Hippocampal formation (tissue), 2 donors: Measurements from ENCODE around the gene TLE3.

Experiments
- DNase-seq, 2 donors: peaks; one replicate each; lab custom pipeline; 2025; lab: John Stamatoyannopoulos, UW

TLE3 gene

GRCh38 chr15:70083946-70084345 lies 13.8 kb downstream of the TLE3 start:
- DNase-seq, result no peak

- DNase-seq, result no peak
These were observed 14.3 kb downstream of the TLE3 start for GRCh38 chr15:70083418-70083817.

DNA sequence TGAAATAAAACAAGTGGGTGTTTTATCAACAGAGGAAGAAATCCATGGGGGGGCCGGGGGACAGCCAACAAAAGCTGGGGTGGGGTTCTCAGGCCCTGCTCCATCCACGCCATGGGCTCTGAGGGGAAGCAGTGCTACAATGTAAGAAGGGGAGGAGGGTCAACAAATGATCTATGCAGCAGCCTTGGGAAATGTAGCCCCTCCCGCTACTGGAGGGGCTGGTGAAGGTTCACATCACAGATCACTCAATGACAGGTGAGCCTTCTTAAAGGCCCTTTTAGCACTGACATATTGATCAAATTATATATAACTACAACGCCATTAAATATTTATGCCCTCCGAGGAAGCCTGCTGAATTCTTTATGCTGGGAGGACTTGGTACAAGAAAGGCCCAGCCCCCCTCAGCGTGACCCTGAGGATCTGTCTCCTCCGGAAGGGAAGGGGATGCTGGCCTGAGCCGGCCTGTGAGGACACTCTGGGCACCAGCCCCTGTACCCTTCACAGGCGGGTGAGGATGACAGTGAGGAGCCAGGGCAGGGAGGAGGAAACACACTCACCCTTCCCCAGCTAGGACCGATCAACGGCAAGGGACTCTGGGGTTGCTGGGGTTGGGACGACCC lies 15.3 kb downstream of the TLE3 start:
- no peak for DNase-seq

DNA sequence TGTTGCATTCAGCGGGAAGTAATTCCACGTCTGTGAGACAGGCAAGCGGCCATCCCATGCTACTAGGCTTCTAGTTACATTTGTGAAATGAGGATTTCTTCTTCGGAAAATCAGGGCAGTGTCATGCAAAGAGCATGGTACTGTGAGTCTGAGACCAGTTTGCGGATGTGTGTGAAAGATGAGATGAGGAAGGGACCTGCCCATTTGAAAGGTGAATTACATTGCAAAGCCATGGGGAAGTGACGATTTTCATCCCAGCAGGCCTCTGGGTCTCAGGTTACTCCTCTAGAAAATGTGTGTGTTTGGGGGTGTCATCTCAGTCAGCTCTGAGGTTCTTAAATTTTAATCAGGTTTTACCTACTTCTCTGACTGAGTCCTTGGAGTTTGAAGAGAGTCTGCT lies 16.1 kb downstream of the TLE3 start:
- DNase-seq, result no peak

- no peak for DNase-seq
These were observed 17.4 kb downstream of the TLE3 start for GRCh38 chr15:70080347-70080746.

DNA sequence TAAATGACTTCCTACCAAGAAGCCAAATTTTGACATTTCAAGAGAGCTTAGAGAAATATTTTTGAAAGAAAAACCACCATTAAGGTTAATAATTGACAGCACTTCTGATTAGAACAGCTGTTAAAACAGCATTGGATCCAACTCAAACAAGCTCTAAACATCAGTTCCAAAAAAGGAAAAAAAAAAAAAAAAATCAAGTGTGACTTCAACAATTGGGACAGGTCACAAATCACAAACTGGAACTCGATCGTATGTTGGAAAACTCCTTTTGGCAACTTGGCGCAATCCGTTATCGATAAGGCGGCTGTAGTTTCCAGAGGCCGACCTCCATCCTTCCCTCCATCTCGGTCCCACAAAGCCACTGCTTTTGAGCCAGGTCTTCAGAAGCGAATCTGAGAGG lies 17.8 kb downstream of the TLE3 start:
- no peak for DNase-seq

DNA sequence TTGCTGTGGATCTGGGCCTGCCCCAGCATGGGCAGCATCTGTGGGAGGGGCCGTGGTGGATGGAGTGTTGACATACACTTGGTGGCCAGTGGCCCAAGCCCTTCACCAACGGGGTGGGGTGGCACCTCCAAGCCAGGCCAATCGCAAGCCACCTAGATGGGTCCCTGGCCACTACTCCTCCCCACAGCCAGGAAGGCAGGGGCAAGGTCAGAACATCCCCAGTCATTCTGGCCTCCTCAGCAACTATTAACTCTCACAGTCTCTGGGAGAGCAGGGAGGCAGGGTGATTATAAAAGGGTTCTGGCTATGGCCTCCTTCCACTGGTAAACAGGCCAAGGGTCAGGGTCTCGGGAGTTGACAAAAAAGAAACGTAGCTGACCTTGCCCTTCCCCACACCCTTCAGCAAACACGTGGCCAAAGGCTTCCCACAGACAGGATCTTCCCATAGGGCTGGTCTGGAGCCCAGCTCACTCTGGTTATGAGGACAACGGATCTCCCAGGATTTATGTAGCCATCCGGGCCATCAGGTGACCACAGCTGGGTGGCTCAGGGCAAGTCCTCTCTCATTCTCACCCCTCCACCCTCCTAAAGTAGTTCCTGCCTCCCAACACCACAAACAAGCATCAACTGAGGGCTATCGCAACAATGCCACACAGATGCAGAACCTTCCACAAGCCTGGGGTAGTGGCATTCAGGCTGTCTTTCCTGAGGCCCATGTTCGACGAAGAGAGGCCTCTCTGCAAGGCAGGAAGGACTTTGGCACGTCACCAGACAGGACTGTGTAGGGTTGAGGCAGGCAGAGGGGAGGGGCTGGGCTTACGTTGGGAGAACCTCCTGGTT lies 18.9 kb downstream of the TLE3 start:
- DNase-seq, result no peak

GRCh38 chr15:70077188-70078147 lies 20.2 kb downstream of the TLE3 start:
- peak in 1 of 2 donors; percentile 14 for DNase-seq

- DNase-seq, result no peak
These were observed 23.3 kb downstream of the TLE3 start for GRCh38 chr15:70074380-70074779.

DNA sequence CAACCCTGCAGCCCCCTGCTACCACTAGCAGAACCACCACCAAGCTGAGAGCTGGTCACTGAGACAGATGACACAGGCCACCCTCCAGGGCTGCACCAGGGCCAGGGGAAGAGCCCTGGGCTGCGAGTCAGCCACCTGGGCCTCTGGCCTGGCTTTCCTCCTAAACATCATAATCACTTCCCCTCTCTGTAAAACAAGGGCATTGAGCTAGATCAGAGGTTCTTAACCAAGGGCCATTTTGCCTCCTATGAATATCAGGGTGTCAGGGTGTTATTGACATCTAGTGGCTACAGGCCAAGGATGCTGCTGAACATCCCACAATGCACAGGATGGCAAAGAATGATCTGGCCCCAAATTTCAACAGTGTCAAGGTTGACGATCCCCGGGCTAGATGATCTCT lies 25.2 kb downstream of the TLE3 start:
- DNase-seq, result no peak

DNA sequence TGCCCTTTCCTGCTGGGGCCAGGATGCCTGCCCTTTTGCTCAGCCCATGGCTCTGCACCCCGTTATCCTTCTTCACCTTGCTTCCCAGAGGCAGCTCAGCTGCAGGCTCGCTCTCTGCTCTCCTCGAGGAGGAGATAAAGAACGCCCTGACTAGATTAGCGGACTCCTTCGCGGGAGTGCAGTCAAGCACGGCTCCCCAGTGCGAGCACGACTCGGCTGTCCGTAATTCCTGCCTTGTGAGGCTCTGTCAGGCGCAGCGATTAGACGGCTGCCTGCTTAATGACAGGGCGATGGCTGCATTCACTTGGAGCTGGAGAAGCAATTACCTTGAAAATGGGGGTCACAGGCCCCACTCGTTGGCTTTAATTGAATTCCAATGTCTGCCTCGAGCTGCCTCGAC lies 25.9 kb downstream of the TLE3 start:
- DNase-seq, result no peak

DNA sequence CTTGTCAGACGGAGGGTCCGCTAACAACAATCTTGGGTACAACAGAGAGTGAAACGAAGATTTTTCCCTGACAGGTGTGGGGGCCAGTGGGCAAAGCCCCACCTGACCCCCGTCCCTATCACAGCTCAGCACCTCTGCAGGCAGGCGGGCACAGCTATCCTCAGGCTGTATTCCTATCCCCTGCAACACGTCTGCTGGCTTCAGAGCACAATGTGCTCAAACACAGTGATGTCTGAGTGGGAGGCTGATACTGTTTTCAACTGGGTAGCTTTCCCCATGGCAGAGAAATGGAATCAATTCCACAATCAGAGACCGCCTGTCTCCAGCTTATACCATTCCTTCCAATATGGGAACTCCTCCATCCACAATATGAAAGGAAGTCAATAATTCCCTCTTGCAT lies 28.0 kb downstream of the TLE3 start:
- DNase-seq, result no peak

DNA sequence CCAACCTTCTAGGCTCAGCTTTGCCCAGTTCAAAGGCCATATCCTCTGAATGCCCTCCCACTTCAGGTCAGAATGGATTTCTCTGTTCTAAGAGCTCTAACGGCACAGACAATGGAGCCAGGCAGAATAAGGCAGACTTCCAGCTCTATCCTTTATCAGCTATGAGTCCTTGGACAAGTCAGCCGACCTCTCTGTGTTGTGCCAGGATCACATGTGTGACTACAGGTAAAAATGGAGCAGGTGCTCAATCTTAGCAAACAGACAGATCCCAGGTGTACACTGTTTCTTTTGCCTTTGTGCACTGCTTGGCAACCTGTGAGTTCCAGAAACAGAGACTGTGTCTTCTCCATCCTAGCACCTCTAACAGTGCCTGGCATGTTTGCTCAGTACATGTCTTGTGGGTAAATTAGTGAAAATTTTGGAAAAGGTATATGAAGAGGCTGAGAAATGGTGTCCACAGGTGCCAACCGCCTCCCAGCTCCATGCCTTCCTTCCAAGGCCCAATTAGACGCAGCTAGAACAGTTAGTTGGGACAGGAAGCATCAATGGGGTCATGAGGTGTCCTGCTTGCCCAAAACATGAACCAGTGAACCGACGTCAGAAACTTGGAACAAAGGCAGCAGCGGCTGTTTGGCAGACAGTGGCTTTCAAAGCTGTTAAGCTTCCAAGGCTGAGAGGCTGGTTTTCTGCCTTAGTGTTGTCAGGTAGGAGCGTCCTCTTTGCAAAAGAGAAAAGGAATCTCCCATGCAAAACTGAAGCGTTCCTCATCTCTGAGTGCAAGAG lies 28.7 kb downstream of the TLE3 start:
- DNase-seq, result peak in 1 of 2 donors; percentile 31

DNA sequence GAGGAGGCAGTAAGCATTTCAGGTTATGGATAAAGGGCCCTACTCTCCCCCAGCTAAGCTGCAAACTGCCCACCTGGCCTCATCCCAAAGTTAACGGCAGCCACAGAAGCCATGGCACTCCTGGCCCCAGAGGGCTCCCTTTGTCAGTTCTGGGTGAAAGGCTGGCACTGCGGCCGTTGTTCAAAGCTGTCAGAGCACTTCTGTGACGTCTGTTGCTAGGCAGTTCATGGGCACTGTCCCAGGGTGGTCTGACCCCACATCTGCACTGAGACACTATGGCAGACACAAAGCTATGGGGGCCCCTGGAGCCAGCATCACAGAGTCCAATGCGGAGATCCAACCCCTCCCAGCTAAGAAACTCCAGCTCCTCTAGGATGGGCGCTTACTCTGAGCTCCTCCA lies 30.0 kb downstream of the TLE3 start:
- no peak for DNase-seq

DNA sequence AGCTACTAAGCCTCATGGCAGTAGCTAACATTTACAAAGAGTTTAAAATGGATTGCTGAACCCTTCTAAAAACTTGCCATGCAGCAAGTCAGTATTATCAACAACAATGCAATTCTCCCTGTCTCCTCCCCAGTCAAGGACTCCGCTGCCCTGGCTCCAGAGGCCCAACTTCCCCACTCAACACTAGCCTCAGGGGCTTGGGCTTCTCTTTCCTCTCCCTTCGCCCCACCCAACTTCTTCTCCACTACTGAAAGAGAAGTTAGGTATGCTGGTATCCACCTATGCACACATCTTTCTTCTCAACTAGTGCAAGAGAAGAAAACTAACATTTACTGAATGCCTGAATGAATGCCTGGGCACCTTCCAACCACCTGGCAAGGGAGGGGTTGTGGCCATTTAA lies 30.7 kb downstream of the TLE3 start:
- no peak for DNase-seq

GRCh38 chr15:70066447-70066846 lies 31.3 kb downstream of the TLE3 start:
- DNase-seq, result no peak

DNA sequence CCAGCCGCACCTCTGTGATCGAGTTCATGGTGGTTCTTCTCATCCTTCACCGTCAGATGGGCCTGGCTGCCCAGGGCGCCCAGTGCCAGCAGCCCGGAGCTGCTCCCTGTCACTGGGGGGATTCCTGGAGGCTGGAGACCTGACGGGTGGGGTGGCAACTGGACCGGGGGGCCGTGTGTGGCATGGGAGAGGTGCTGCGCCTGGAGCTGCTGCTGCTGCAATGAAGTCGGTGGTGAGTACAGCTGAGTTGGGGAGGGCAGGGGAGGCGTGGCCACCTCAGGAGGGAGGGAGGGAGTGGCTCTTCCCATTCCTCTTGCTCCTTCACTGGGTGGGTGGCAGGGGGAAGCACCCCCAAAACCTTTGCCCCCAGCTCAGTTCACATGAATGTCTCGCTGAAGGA lies 31.7 kb downstream of the TLE3 start:
- no peak for DNase-seq

GRCh38 chr15:70065006-70065722 lies 32.6 kb downstream of the TLE3 start:
- no peak for DNase-seq

- DNase-seq, result no peak
These were observed 33.3 kb downstream of the TLE3 start for GRCh38 chr15:70064441-70064840.

GRCh38 chr15:70063980-70064379 lies 33.7 kb downstream of the TLE3 start:
- DNase-seq, result no peak
